Hepatocyte (in vitro differentiated cells): Measurements from ENCODE around the gene TMEM156. TPM values are rescaled to one million over a fixed set of nuclear protein-coding genes. Genes with fewer than 3 reads are reported as not detected.
A peak's percentile ranks its signal among the peaks of the same experiment; 100 is the strongest.

Experiments used
- DNase-seq: peaks from one replicate; pipeline ENCODE4 v3.0.0-alpha.2; 2016; ENCODE audit warnings: low spot score
- H2AFZ ChIP-seq: fragments of 200-600 bp; sonication (generic); 2 replicates; pipeline ENCODE4 v1.6.0; 2016; ENCODE audit warnings: antibody characterized with exemption, mild to moderate bottlenecking
- H3K27ac ChIP-seq: fragments of 200-600 bp; sonication (generic); 2 replicates; pipeline ENCODE4 v1.5.1; 2016; ENCODE audit warnings: mild to moderate bottlenecking
- H3K27me3 ChIP-seq: fragments of 200-600 bp; sonication (generic); 2 replicates; pipeline ENCODE4 v1.6.1; 2016
- H3K36me3 ChIP-seq: fragments of 200-600 bp; sonication (generic); replicated peaks from 2 replicates; pipeline ENCODE4 v1.5.1; 2016; ENCODE audit warnings: low read depth; ENCODE audit not compliant: insufficient read depth
- H3K4me1 ChIP-seq: fragments of 200-600 bp; sonication (generic); 2 replicates; pipeline ENCODE4 v1.5.1; 2016; ENCODE audit warnings: mild to moderate bottlenecking, moderate library complexity; ENCODE audit not compliant: insufficient read depth
- H3K4me2 ChIP-seq: fragments of 200-600 bp; sonication (generic); 2 replicates; pipeline ENCODE4 v1.6.0; 2016
- H3K4me3 ChIP-seq: fragments of 200-600 bp; sonication (generic); 2 replicates; pipeline ENCODE4 v1.5.1; 2016; ENCODE audit warnings: mild to moderate bottlenecking
- H3K79me2 ChIP-seq: fragments of 200-600 bp; sonication (generic); 2 replicates; pipeline ENCODE4 v1.6.0; 2017; ENCODE audit warnings: mild to moderate bottlenecking
- H3K9me2 ChIP-seq: fragments of 200-600 bp; sonication (generic); replicated peaks from 2 replicates; pipeline ENCODE4 v1.6.0; 2017; ENCODE audit warnings: mild to moderate bottlenecking; ENCODE audit not compliant: insufficient read depth
- H3K9me3 ChIP-seq: fragments of 200-600 bp; sonication (generic); 2 replicates; pipeline ENCODE4 v1.5.1; 2016; ENCODE audit warnings: low read depth, mild to moderate bottlenecking
- H4K20me1 ChIP-seq: fragments of 200-600 bp; sonication (generic); 2 replicates; pipeline ENCODE4 v1.6.0; 2016; ENCODE audit warnings: mild to moderate bottlenecking; ENCODE audit not compliant: insufficient read depth, poor library complexity, severe bottlenecking
- EZH2 ChIP-seq: fragments of 200-600 bp; sonication (generic); IDR thresholded peaks from 2 replicates; pipeline ENCODE4 v1.6.1; 2016; ENCODE audit warnings: antibody characterized with exemption, mild to moderate bottlenecking, borderline replicate concordance
- EZH2phosphoT487 ChIP-seq: fragments of 200-600 bp; sonication (generic); IDR thresholded peaks from one replicate; pipeline ENCODE4 v1.6.1; 2018; ENCODE audit warnings: antibody characterized with exemption, mild to moderate bottlenecking, low read depth, moderate library complexity; ENCODE audit not compliant: unreplicated experiment, severe bottlenecking
- WGBS: methylation state at CpG from one replicate; pipeline ENCODE4 v1.1.6; 2016; ENCODE audit warnings: low lambda C conversion rate; ENCODE audit errors: missing lambda C conversion rate; 5-methylcytosine and 5-hydroxymethylcytosine counted together
- polyA plus RNA-seq: library from polyadenylated mRNA; unstranded; fragments of >200 nt; fragmentation: Nextera tagmentation; extraction: Ambion mirVana; gene quantifications from 2 replicates; pipeline ENCODE4 v1.2.1, GENCODE V29; 2016
- total RNA-seq: library from RNA; depleted of rRNA; stranded (reverse); fragments of >200 nt; gene quantifications from 2 replicates; pipeline ENCODE4 v1.2.3, GENCODE V29; 2014
- TF ChIP-seq, protein P1 (sequence below): fragments of 200-600 bp; sonication (generic); IDR thresholded peaks from 2 replicates; pipeline ENCODE4 v1.5.1; 2016; ENCODE audit warnings: antibody characterized with exemption, mild to moderate bottlenecking; ENCODE audit not compliant: poor library complexity

TMEM156 gene
- total and polyA plus RNA-seq, 2 experiments from 2014 or later = 1.3 TPM; not detected in 1

DNA sequence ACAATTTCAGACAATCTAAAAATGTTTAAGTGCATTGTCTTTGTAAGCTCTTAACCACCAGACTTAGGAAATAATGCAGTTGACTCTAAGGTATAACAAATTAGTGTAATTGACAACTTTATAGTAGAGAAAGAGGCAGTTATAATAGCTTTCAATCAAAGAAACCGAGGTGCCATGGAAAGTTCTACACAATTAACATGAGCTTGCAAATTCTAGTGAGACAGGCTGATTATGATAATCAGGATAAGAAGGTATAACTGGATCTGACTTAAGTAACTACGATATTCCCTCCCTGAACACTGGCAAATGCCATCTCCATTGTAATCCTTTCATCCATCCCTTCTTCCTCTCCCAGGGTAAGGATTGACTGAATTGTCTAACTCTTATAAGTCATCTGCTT lies 18.4 kb upstream of the TMEM156 start:
- Histone ChIP-seq H3K4me2 (no peak overlapping the region), H3K27ac (no peak overlapping the region), H4K20me1 (peaks cover 2% of the 10 kb centered on the region), H3K9me2 (no peaks in the 10 kb centered on the region), H3K36me3 (no peaks in the 10 kb centered on the region), H2AFZ (no peak overlapping the region), H3K9me3 (no peaks in the 10 kb centered on the region), H3K4me3 (no peak overlapping the region), H3K4me1 (peaks cover 11% of the 10 kb centered on the region), H3K27me3 (no peaks in the 10 kb centered on the region), H3K79me2 (peaks cover 97% of the 10 kb centered on the region)
- 81% methylated on average over 2 of the region's 2 CpGs for WGBS
- TF ChIP-seq, protein P1, sequence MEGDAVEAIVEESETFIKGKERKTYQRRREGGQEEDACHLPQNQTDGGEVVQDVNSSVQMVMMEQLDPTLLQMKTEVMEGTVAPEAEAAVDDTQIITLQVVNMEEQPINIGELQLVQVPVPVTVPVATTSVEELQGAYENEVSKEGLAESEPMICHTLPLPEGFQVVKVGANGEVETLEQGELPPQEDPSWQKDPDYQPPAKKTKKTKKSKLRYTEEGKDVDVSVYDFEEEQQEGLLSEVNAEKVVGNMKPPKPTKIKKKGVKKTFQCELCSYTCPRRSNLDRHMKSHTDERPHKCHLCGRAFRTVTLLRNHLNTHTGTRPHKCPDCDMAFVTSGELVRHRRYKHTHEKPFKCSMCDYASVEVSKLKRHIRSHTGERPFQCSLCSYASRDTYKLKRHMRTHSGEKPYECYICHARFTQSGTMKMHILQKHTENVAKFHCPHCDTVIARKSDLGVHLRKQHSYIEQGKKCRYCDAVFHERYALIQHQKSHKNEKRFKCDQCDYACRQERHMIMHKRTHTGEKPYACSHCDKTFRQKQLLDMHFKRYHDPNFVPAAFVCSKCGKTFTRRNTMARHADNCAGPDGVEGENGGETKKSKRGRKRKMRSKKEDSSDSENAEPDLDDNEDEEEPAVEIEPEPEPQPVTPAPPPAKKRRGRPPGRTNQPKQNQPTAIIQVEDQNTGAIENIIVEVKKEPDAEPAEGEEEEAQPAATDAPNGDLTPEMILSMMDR = no peak
- no peak for DNase-seq

DNA sequence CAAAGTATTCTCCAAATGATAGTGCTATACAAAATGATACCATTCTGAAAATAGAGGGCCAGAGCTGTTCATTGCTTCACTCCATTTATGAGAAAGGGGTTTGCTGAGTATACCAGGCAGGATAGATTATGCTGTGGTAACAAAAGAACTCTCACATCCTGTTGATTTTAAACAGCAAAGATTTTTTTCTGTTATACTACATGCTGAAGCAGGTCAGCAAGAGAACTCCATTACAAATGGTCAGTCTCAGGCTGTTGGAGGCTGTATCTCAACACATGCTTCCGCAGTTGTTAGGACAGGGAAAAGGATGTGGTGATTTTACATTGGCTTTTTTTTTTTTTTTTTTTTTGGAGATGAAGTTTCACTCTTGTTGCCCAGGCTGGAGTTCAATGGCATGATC lies 16.1 kb upstream of the TMEM156 start:
- Histone ChIP-seq H3K27me3 (no peaks in the 10 kb centered on the region), H3K36me3 (no peaks in the 10 kb centered on the region), H2AFZ (no peak overlapping the region), H3K79me2 (peaks cover 78% of the 10 kb centered on the region), H4K20me1 (peaks cover 2% of the 10 kb centered on the region), H3K4me1 (peaks cover 20% of the 10 kb centered on the region), H3K4me2 (no peak overlapping the region), H3K27ac (no peak overlapping the region), H3K4me3 (no peak overlapping the region), H3K9me2 (no peaks in the 10 kb centered on the region), H3K9me3 (no peaks in the 10 kb centered on the region)
- WGBS = 100% methylated on average over 1 of the region's 1 CpG
- DNase-seq = no peak
- TF ChIP-seq, protein P1 = no peak
- TF ChIP-seq EZH2 (no peak), EZH2phosphoT487 (no peak)

DNA sequence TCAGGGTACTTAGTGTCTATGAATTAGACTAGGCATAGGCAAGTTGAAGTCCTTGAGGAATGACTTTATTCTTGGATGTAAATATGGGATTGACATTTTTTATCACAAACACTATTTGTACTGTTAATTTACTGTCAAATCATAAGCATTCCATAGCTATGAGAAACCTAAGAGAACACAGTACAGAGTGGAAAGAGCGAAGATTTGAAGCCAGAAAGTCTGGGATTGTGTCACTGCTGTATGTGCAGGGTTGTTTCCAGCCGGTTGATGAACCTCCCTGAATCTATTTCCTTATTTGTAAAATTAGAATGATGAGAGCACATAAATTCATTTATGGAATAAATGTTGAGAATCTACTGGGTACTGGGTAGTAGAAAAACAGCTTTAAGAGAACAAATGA lies 15.5 kb upstream of the TMEM156 start:
- Histone ChIP-seq H3K27ac (no peak overlapping the region), H3K4me2 (no peak overlapping the region), H3K4me3 (no peak overlapping the region), H4K20me1 (peaks cover 2% of the 10 kb centered on the region), H3K36me3 (no peaks in the 10 kb centered on the region), H3K4me1 (peaks cover 21% of the 10 kb centered on the region), H2AFZ (no peak overlapping the region), H3K27me3 (no peaks in the 10 kb centered on the region), H3K9me2 (no peaks in the 10 kb centered on the region), H3K9me3 (no peaks in the 10 kb centered on the region), H3K79me2 (peaks cover 72% of the 10 kb centered on the region)
- WGBS = 84% methylated on average over 2 of the region's 2 CpGs
- DNase-seq = no peak
- no peak for TF ChIP-seq EZH2
- no peak for TF ChIP-seq EZH2phosphoT487
- TF ChIP-seq, protein P1 = no peak

DNA sequence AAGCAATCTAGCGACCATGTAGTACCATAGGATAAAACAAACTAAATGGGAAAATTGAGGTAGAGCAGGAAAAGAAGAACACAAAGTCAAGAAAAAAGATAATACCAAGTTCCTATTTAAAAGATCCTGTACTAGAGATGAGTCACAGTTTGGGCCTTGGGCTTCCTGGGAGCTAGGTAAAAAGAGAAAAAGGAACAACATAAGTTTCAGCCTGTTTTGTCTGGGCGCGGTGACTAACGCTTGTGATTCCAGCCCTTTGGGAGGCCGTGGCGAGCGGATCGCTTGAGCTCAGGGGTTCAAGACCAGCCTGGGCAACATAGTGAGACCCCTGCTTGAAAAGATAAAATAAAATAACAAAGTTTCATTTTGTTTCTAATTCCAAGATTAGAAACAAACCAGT lies 14.0 kb upstream of the TMEM156 start:
- H3K36me3 ChIP-seq = no peaks in the 10 kb centered on the region
- H3K79me2 ChIP-seq = peaks cover 57% of the 10 kb centered on the region

More for the DNA sequence above, 14.0 kb upstream of the TMEM156 start:
- peaks cover 2% of the 10 kb centered on the region for H4K20me1 ChIP-seq
- H2AFZ ChIP-seq = peak overlapping the region; percentile 84
- H3K4me2 ChIP-seq = peak overlapping the region; percentile 90
- no peak for DNase-seq
- H3K9me3 ChIP-seq = no peaks in the 10 kb centered on the region
- H3K27me3 ChIP-seq = no peaks in the 10 kb centered on the region
- 94% methylated on average over 8 of the region's 8 CpGs for WGBS
- peak overlapping the region; percentile 87 for H3K4me3 ChIP-seq
- no peaks in the 10 kb centered on the region for H3K9me2 ChIP-seq
- peaks cover 21% of the 10 kb centered on the region for H3K4me1 ChIP-seq
- TF ChIP-seq EZH2 = no peak
- TF ChIP-seq, protein P1 = no peak
- TF ChIP-seq EZH2phosphoT487 = no peak
- peak overlapping the region; percentile 96 for H3K27ac ChIP-seq
